ENCODE results near the gene VPS45. TPM values are rescaled to one million over a fixed set of nuclear protein-coding genes. Genes with fewer than 3 reads are reported as not detected.

Gene VPS45
- total RNA-seq, 4 donors from 2014 or later = 38.9 to 56.5 (median 44.9) TPM

DNA sequence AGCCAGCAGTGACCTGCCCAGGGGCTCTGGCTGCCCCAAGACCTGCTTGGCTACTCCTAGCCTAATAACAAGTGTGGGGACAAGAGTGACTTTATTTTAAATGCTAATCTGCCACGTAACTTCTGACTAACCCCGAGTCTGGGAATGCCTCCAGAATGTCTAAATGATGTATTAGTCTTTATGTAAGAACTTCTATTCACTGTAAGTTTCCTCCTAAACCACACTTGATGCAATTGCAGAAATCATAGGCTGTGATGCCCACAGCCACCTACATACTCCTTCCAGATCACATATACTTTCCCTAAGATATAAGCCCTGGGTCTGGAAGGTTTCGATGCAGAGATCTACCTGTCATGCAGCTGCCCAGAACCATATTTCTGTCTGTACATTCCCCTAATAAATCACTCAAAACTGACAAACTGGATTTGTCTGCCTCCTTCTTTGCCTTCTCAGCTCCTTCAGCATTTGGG, 5.9 kb upstream of the VPS45 start:
- H3K9me3 ChIP-seq = no peaks in the 10 kb centered on the region
- H3K27ac ChIP-seq (replicated peaks in 1 of 4) = peak overlapping the region; percentile 64 to 78 (median 75)
- peak; percentile 55 to 74 for TF ChIP-seq POLR2AphosphoS5 (IDR thresholded peaks at IDR 0.05)
- TF ChIP-seq POLR2A (IDR thresholded peaks at IDR 0.05; ENCODE audit: low read depth) = no peak
- intact Hi-C loops (cut with DNase I) = loop anchor here (5.0 kb wide), 1 partner anchor 49 kb away; the partner anchor contains the start of gene OTUD7B
- H3K36me3 ChIP-seq = no peaks in the 10 kb centered on the region
- 17% methylated on average over 3 of the region's 3 CpGs for WGBS
- H3K27me3 ChIP-seq = no peaks in the 10 kb centered on the region
- H3K4me3 ChIP-seq = no peak overlapping the region
- no peak for DNase-seq (ENCODE audit: extremely low spot score)
- peaks cover 17 to 51% (median 46%) of the 10 kb centered on the region in 4 donors for H3K4me1 ChIP-seq

- WGBS = 71% methylated on average over 4 of the region's 4 CpGs
- intact Hi-C loops (cut with DNase I) = loop anchor here (5.0 kb wide), 1 partner anchor 50 kb away; the partner anchor contains the start of gene OTUD7B
- Histone ChIP-seq H3K4me1 (peaks cover 17 to 52% (median 46%) of the 10 kb centered on the region in 4 donors), H3K9me3 (no peaks in the 10 kb centered on the region), H3K27ac (replicated peaks in 1 of 4) (peak overlapping the region; percentile 64 to 78 (median 75)), H3K4me3 (no peak overlapping the region), H3K36me3 (no peaks in the 10 kb centered on the region), H3K27me3 (no peaks in the 10 kb centered on the region)
- TF ChIP-seq EP300 (IDR thresholded peaks at IDR 0.05) = no peak
- no peak for TF ChIP-seq POLR2AphosphoS5 (IDR thresholded peaks at IDR 0.05)
- no peak for TF ChIP-seq POLR2A (IDR thresholded peaks at IDR 0.05; ENCODE audit: low read depth)
- TF ChIP-seq, protein P1, sequence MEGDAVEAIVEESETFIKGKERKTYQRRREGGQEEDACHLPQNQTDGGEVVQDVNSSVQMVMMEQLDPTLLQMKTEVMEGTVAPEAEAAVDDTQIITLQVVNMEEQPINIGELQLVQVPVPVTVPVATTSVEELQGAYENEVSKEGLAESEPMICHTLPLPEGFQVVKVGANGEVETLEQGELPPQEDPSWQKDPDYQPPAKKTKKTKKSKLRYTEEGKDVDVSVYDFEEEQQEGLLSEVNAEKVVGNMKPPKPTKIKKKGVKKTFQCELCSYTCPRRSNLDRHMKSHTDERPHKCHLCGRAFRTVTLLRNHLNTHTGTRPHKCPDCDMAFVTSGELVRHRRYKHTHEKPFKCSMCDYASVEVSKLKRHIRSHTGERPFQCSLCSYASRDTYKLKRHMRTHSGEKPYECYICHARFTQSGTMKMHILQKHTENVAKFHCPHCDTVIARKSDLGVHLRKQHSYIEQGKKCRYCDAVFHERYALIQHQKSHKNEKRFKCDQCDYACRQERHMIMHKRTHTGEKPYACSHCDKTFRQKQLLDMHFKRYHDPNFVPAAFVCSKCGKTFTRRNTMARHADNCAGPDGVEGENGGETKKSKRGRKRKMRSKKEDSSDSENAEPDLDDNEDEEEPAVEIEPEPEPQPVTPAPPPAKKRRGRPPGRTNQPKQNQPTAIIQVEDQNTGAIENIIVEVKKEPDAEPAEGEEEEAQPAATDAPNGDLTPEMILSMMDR (IDR thresholded peaks at IDR 0.05) = no peak
- DNase-seq (ENCODE audit: extremely low spot score) = no peak
These were observed 5.5 kb upstream of the VPS45 start for GRCh38 chr1:150062113-150062512.

- Histone ChIP-seq H3K4me3 (no peak overlapping the region), H3K36me3 (peaks cover 0 to 8% (median 4%) of the 10 kb centered on the region in 4 donors), H3K9me3 (no peaks in the 10 kb centered on the region), H3K4me1 (peaks cover 25 to 59% (median 57%) of the 10 kb centered on the region in 4 donors), H3K27me3 (no peaks in the 10 kb centered on the region), H3K27ac (replicated peaks in 1 of 4) (peak overlapping the region; percentile 45 to 98 (median 94))
- WGBS = 60% methylated on average over 5 of the region's 5 CpGs
- intact Hi-C loops (cut with DNase I) = no loop called here
- TF ChIP-seq, protein P1 (IDR thresholded peaks at IDR 0.05) = no peak
- TF ChIP-seq POLR2AphosphoS5 (IDR thresholded peaks at IDR 0.05) (no peak), EP300 (IDR thresholded peaks at IDR 0.05) (no peak)
- DNase-seq (ENCODE audit: extremely low spot score) = no peak
These were observed 2.2 kb upstream of the VPS45 start for GRCh38 chr1:150065184-150065871.

DNA sequence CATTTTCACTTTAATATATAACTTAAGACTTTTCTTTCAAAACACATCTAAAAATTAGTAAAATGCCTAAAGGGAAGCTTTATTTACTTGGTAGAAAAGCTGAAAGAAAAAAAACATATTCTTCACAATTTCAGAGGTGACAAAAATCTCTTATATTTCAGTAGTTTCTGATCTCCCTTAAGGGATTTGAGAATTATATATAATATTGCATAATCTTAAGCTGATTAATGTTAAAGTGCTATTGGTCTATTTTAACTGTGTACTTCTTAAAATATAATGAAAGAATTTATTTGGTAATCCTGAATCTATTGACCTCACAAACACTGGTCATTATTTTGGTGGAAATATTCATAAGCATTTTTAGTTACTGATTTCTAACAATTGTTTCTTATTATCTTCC, 1.2 kb upstream of the VPS45 start:
- H3K36me3 ChIP-seq = peaks cover 0 to 11% (median 4%) of the 10 kb centered on the region in 4 donors
- peak overlapping the region; percentile 92 to 98 (median 94) for H3K27ac ChIP-seq (replicated peaks in 1 of 4)
- no peaks in the 10 kb centered on the region for H3K27me3 ChIP-seq
- DNase-seq (ENCODE audit: extremely low spot score) = no peak
- intact Hi-C loops (cut with DNase I) = no loop called here
- no peaks in the 10 kb centered on the region for H3K9me3 ChIP-seq
- H3K4me1 ChIP-seq = peaks cover 24 to 61% (median 51%) of the 10 kb centered on the region in 4 donors
- peak overlapping the region; percentile 68 to 76 (median 71) for H3K4me3 ChIP-seq
- TF ChIP-seq EP300 (IDR thresholded peaks at IDR 0.05) = no peak
- no peak for TF ChIP-seq POLR2AphosphoS5 (IDR thresholded peaks at IDR 0.05)
- TF ChIP-seq POLR2A (IDR thresholded peaks at IDR 0.05; ENCODE audit: low read depth) = no peak
- TF ChIP-seq, protein P1 (IDR thresholded peaks at IDR 0.05) = no peak

DNA sequence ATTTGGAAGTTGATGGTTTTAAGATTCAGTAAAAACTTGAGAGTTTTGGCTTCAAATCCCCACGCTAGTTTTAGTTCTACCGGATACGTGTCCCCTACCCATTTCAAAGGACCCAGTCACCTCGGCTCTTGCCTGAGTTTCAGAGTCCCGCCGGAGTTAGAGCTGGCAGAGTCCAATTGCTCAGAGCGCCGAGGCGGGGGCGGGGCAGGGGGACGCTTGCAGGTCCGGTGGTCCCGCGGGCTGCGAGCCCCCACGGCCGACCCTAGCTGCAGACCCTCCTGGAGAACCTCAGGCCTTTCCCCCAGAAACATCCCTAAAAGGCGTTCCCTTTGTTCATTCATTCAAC, 765 bp upstream of the VPS45 start:
- Histone ChIP-seq H3K27me3 (no peaks in the 10 kb centered on the region), H3K4me3 (peak overlapping the region; percentile 68 to 76 (median 71)), H3K36me3 (peaks cover 0 to 14% (median 4%) of the 10 kb centered on the region in 4 donors), H3K4me1 (peaks cover 19 to 57% (median 50%) of the 10 kb centered on the region in 4 donors), H3K27ac (replicated peaks in 1 of 4) (peak overlapping the region; percentile 92 to 98 (median 94)), H3K9me3 (no peaks in the 10 kb centered on the region)
- 0% methylated on average over 12 of the region's 18 CpGs for WGBS
- DNase-seq (ENCODE audit: extremely low spot score) = no peak
- TF ChIP-seq POLR2A (IDR thresholded peaks at IDR 0.05; ENCODE audit: low read depth) (no peak), POLR2AphosphoS5 (IDR thresholded peaks at IDR 0.05) (no peak), EP300 (IDR thresholded peaks at IDR 0.05) (no peak)
- TF ChIP-seq, protein P1 (IDR thresholded peaks at IDR 0.05) = no peak
- intact Hi-C loops (cut with DNase I) = no loop called here
